ENCODE data around the gene MAST2. TPM values are rescaled to one million over a fixed set of nuclear protein-coding genes. Genes with fewer than 3 reads are reported as not detected.

Gene MAST2
- total RNA-seq, 1 experiment from 2014 or later: 41.9 TPM

DNA sequence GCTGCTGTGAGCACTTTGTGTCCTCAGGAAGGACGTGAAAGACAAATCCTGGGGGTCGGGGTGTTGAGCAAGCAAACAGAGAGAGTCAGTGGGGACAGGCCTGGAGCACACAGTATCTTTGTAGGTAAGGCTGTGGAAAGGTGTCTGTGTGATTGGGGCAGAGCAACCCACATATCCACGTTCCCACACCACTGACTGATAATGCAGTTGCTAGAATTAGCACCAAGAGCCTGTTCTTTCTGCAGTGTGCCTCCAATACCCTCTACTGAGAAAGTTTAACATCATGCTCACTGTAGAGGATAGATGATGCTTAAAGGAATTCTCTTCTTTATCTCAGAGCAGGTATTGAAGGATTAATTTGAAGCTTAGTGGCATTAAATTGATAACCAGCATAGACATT lies 167.9 kb downstream of the MAST2 start:
- TF ChIP-seq, protein P1, sequence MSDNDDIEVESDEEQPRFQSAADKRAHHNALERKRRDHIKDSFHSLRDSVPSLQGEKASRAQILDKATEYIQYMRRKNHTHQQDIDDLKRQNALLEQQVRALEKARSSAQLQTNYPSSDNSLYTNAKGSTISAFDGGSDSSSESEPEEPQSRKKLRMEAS (IDR thresholded peaks at IDR 0.05): no peak
- TF ChIP-seq EZH2 (IDR thresholded peaks at IDR 0.05) (no peak), CBX3 (IDR thresholded peaks at IDR 0.05; ENCODE audit: low read depth) (no peak)
- TF ChIP-seq, protein P2, sequence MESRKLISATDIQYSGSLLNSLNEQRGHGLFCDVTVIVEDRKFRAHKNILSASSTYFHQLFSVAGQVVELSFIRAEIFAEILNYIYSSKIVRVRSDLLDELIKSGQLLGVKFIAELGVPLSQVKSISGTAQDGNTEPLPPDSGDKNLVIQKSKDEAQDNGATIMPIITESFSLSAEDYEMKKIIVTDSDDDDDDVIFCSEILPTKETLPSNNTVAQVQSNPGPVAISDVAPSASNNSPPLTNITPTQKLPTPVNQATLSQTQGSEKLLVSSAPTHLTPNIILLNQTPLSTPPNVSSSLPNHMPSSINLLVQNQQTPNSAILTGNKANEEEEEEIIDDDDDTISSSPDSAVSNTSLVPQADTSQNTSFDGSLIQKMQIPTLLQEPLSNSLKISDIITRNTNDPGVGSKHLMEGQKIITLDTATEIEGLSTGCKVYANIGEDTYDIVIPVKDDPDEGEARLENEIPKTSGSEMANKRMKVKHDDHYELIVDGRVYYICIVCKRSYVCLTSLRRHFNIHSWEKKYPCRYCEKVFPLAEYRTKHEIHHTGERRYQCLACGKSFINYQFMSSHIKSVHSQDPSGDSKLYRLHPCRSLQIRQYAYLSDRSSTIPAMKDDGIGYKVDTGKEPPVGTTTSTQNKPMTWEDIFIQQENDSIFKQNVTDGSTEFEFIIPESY (IDR thresholded peaks at IDR 0.05; ENCODE audit: extremely low read depth, insufficient replicate concordance, low read length): no peak
- POLR2A ChIA-PET: interaction anchor here (1.0 kb wide), 1 partner anchor 8 kb away, joined by 5 read pairs; no protein-coding TSS in a partner anchor
- RAD21 ChIA-PET (ENCODE audit: low non-redundant PET in 1 of 2, low total read pairs in 2 of 2, uncharacterized antibody in 2 of 2, unreplicated experiment in 2 of 2): no interaction called here
- H3K27ac ChIP-seq (ENCODE audit: low read depth, low read length): no peak overlapping the region
- DNase-seq (ENCODE audit: low read depth, low spot score): no peak
- H3K36me3 ChIP-seq (ENCODE audit: control insufficient read depth in 1 of 2, insufficient read depth in 2 of 2, low read length in 2 of 2): peaks cover 2 to 7% of the 10 kb centered on the region in 2 experiments; a peak in 1 of 4 replicates
- no peaks in the 10 kb centered on the region for H3K9me3 ChIP-seq (ENCODE audit: control insufficient read depth in 1 of 2, insufficient read depth in 1 of 2, low read depth in 1 of 2, low read length in 2 of 2)
- no peaks in the 10 kb centered on the region for H3K9me2 ChIP-seq (ENCODE audit: insufficient read depth)
- H2AFZ ChIP-seq (ENCODE audit: low read depth, low read length, poor library complexity, severe bottlenecking): no peak overlapping the region
- BruUV-seq (replicated peaks): no TSS peak
- intact Hi-C loops (cut with micrococcal nuclease): no loop called here
- H3K4me1 ChIP-seq (ENCODE audit: control insufficient read depth in 1 of 2, insufficient read depth in 2 of 2, low read length in 2 of 2): no peaks in the 10 kb centered on the region; a peak in 1 of 4 replicates
- 0 out of 2 replicates have a peak, but pooled peaks cover 9% of the 10 kb centered on the region for H3K79me2 ChIP-seq (ENCODE audit: insufficient read depth, low read length)
- H3K27me3 ChIP-seq (ENCODE audit: insufficient read depth, low read length): no peaks in the 10 kb centered on the region
- H3K4me3 ChIP-seq (replicated peaks in 1 of 2; ENCODE audit: low read depth in 1 of 2, low read length in 2 of 2): no peak overlapping the region
- H3K9ac ChIP-seq (ENCODE audit: low read length): no peak overlapping the region
- CTCF ChIA-PET: no interaction called here
- ATAC-seq: no peak
- H4K20me1 ChIP-seq (ENCODE audit: insufficient read depth): no peaks in the 10 kb centered on the region
- no peak overlapping the region for H3K4me2 ChIP-seq (ENCODE audit: low read length)

DNA sequence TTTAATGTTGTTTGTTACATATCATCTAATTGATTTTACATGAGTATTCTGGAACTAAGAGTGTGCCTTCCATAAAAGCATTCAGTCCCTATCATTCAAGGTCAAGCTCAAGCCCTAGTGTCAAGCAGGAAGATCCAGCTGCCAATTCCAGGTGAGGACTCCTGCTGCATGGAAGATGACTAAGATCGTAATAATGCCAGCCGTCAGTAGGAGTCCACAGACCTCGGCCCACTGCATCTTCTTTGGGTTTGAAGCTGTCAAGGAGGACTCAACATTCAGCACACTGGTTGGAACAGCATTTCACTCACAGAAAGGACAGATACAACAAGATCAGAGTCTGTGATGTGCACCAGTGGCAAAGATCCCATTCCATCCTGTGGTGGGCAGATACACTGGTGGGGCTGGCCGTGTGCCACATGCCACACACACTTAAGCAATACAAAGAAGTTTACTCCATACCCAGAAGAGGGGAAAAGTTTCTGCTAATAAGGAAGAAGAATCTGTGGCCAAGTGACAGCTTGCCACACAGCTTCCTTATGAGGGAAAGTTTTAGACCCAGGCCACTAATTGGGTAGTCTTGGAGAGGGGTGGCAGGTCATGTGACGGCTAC lies 168.6 kb downstream of the MAST2 start:
- no peaks in the 10 kb centered on the region for H3K27me3 ChIP-seq (ENCODE audit: insufficient read depth, low read length)
- intact Hi-C loops (cut with micrococcal nuclease): no loop called here
- no peaks in the 10 kb centered on the region; a peak in 1 of 4 replicates for H3K4me1 ChIP-seq (ENCODE audit: control insufficient read depth in 1 of 2, insufficient read depth in 2 of 2, low read length in 2 of 2)
- DNase-seq (ENCODE audit: low read depth, low spot score) (no peak), ATAC-seq (no peak)
- peaks cover 2 to 7% of the 10 kb centered on the region in 2 experiments; a peak in 1 of 4 replicates for H3K36me3 ChIP-seq (ENCODE audit: control insufficient read depth in 1 of 2, insufficient read depth in 2 of 2, low read length in 2 of 2)
- H3K9me2 ChIP-seq (ENCODE audit: insufficient read depth): no peaks in the 10 kb centered on the region
- 0 out of 2 replicates have a peak, but pooled peaks cover 9% of the 10 kb centered on the region for H3K79me2 ChIP-seq (ENCODE audit: insufficient read depth, low read length)
- POLR2A ChIA-PET: no interaction called here
- no TSS peak for BruUV-seq (replicated peaks)
- no peak overlapping the region for H3K4me3 ChIP-seq (replicated peaks in 1 of 2; ENCODE audit: low read depth in 1 of 2, low read length in 2 of 2)
- H3K4me2 ChIP-seq (ENCODE audit: low read length): no peak overlapping the region
- H3K9me3 ChIP-seq (ENCODE audit: control insufficient read depth in 1 of 2, insufficient read depth in 1 of 2, low read depth in 1 of 2, low read length in 2 of 2): no peaks in the 10 kb centered on the region
- CTCF ChIA-PET: no interaction called here
- no peak overlapping the region for H3K9ac ChIP-seq (ENCODE audit: low read length)
- H3K27ac ChIP-seq (ENCODE audit: low read depth, low read length): no peak overlapping the region
- no peaks in the 10 kb centered on the region for H4K20me1 ChIP-seq (ENCODE audit: insufficient read depth)
- H2AFZ ChIP-seq (ENCODE audit: low read depth, low read length, poor library complexity, severe bottlenecking): no peak overlapping the region
- RAD21 ChIA-PET (ENCODE audit: low non-redundant PET in 1 of 2, low total read pairs in 2 of 2, uncharacterized antibody in 2 of 2, unreplicated experiment in 2 of 2): no interaction called here
- no peak for TF ChIP-seq SP1 (IDR thresholded peaks at IDR 0.05; ENCODE audit: low read depth)
- TF ChIP-seq EZH2 (IDR thresholded peaks at IDR 0.05): no peak
- no peak for TF ChIP-seq ELF1 (IDR thresholded peaks at IDR 0.05; ENCODE audit: borderline replicate concordance, low read depth)
- no peak for TF ChIP-seq ZNF274 (IDR thresholded peaks at IDR 0.05; ENCODE audit: low read depth, low read length)
- TF ChIP-seq CBX3 (IDR thresholded peaks at IDR 0.05; ENCODE audit: low read depth): no peak
- no peak for TF ChIP-seq TCF7L2 (IDR thresholded peaks at IDR 0.05; ENCODE audit: borderline replicate concordance, extremely low read depth, insufficient read depth, insufficient read length)
- TF ChIP-seq EGR1 (IDR thresholded peaks at IDR 0.05; ENCODE audit: low read depth): no peak
- TF ChIP-seq RAD21 (IDR thresholded peaks at IDR 0.05; ENCODE audit: low read depth): no peak
- no peak for TF ChIP-seq FOSL1 (IDR thresholded peaks at IDR 0.05; ENCODE audit: low read depth)
- TF ChIP-seq SIN3A (IDR thresholded peaks at IDR 0.05; ENCODE audit: low read depth): no peak
- TF ChIP-seq SRF (IDR thresholded peaks at IDR 0.05; ENCODE audit: low read depth): no peak
- TF ChIP-seq JUND (IDR thresholded peaks at IDR 0.05): no peak
- no peak for TF ChIP-seq YY1 (IDR thresholded peaks at IDR 0.05; ENCODE audit: extremely low read depth, insufficient replicate concordance, low read depth, low read length)
- TF ChIP-seq, protein P3, sequence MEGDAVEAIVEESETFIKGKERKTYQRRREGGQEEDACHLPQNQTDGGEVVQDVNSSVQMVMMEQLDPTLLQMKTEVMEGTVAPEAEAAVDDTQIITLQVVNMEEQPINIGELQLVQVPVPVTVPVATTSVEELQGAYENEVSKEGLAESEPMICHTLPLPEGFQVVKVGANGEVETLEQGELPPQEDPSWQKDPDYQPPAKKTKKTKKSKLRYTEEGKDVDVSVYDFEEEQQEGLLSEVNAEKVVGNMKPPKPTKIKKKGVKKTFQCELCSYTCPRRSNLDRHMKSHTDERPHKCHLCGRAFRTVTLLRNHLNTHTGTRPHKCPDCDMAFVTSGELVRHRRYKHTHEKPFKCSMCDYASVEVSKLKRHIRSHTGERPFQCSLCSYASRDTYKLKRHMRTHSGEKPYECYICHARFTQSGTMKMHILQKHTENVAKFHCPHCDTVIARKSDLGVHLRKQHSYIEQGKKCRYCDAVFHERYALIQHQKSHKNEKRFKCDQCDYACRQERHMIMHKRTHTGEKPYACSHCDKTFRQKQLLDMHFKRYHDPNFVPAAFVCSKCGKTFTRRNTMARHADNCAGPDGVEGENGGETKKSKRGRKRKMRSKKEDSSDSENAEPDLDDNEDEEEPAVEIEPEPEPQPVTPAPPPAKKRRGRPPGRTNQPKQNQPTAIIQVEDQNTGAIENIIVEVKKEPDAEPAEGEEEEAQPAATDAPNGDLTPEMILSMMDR (IDR thresholded peaks at IDR 0.05 in 2 of 3, conservative IDR thresholded peaks at IDR 0.05 in 1 of 3; ENCODE audit: borderline replicate concordance in 1 of 3, insufficient read depth in 1 of 3, low read depth in 2 of 3, low read length in 2 of 3): no peak
- no peak for TF ChIP-seq POLR2AphosphoS5 (IDR thresholded peaks at IDR 0.05; ENCODE audit: low read depth, low read length)
